HG03159 (cell line): ENCODE results near the gene CUL2.
"Not testable (repeated sequence)": the region's sequence is repeated elsewhere in the genome, so short reads cannot be mapped to it uniquely, and the experiment has no call there.

ENCODE experiments used
- ATAC-seq: cut with Tn5 transposase; IDR thresholded peaks from one replicate; pipeline ENCODE4 v1.9.1; 2021; ENCODE audit warnings: mild to moderate bottlenecking, moderate library complexity; ENCODE audit not compliant: unreplicated experiment

CUL2 gene

DNA sequence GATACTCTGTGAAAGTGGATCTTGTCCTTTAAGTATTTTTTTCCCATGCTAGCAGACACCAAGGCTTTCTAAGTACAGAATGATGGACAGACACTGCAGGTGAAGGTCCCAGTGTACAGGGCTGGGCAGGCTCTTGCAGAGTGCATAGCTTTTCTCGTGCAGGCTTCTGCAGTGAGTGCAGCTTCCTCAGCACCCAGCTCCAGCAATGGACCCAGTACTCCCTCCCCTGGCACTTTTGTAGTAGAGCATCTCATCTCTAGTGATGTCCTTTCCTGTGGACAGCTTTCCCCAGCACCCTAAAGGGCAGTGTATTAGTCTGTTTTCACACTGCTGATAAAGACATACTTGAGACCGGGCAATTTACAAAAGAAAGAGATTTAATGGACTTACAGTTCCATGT lies 104.3 kb downstream of the CUL2 start:
- no peak for ATAC-seq

DNA sequence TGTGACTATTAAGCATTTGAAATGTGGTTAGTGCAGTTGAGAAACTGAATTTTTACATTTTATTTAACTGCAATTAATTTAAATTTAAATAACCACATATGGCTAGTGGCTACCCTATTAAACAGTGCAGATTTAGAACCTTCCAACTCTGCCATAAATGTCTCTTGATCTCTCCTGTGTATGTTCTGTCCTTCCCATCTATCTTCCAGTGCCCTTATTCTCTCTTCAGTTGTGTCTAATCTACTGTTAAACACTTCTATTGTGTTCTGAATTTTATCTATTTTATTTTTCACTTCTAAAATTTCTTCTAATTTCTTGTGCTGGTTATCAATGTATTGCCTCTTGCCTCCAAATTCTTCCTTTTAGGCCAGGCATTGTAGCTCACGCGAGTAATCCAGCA lies 105.0 kb downstream of the CUL2 start:
- ATAC-seq = no peak

DNA sequence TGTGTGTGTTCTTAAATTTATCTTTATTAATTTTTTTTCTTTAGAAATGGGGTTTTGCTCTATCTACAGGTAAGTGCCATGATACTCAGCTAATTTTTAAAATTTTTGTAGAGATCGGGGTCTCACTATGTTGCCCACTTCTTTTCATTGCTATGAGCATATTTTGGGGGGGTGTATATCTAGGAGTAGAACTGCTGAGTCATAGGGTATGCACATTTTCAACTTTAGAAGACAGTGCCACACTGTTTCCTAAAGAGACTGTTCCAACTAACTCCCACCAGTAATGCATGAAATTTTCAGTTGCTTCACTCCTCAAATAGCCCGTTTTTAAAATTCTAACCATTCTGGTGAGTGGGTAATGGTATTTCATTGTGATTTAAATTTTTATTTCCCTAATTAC lies 108.3 kb downstream of the CUL2 start:
- ATAC-seq = no peak

- no peak for ATAC-seq
These were observed 110.2 kb downstream of the CUL2 start for GRCh38 chr10:34979938-34980337.

DNA sequence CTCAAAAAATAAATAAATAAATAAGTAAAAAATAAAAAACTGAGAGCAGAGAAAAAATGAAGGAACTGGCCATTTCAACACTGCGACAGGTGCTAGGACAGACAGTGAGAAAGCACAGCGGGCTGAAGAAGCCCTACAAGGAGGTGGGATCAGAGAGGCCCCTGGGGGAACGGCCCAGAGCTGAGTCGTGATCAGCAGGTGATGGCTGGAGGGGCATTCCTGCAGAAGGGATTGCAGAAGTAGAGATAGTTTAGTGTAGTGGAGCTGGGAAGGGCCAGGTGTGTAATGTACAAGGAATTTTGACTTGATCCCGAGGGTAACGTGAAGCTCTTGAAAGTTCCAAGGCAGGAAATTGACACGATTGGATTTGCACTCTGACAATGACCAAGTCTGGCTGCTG lies 112.1 kb downstream of the CUL2 start:
- no peak for ATAC-seq

GRCh38 chr10:34976380-34976910 lies 113.7 kb downstream of the CUL2 start:
- ATAC-seq = not testable (repeated sequence)

GRCh38 chr10:34974364-34975065 lies 115.6 kb downstream of the CUL2 start:
- not testable (repeated sequence) for ATAC-seq

DNA sequence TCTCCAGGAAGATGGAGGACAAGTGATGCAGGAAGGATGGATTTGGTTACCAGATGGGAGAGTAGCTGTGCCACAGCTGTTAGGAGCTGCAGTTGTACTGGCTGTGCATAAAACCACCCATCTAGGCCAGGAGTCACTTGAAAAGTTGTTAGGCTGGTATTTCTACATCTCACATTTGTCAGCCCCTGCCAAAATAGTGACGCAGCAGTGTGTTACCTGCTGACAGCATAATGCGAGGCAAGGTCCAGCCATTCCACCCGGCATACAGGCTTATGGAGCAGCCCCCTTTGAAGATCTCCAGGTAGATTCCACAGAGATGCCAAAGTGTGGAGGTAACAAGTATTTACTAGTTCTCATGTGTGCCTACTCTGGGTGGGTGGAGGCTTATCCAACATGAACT lies 116.4 kb downstream of the CUL2 start:
- ATAC-seq = not testable (repeated sequence)

DNA sequence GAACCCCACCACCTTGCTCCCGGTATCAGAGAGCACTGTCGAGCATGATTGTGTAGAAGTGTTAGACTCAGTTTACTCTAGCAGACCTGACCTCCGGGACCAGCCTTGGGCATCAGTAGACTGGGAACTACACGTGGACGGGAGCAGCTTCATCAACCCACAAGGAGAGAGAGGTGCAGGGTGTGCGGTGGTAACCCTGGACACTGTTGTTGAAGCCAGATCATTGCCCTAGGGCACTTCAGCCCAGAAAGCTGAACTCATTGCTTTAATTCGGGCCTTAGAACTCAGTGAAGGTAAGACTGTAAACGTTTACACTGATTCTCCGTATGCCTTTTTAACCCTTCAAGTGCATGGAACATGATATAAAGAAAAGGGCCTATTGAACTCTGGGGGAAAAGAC lies 117.0 kb downstream of the CUL2 start:
- ATAC-seq = not testable (repeated sequence)

DNA sequence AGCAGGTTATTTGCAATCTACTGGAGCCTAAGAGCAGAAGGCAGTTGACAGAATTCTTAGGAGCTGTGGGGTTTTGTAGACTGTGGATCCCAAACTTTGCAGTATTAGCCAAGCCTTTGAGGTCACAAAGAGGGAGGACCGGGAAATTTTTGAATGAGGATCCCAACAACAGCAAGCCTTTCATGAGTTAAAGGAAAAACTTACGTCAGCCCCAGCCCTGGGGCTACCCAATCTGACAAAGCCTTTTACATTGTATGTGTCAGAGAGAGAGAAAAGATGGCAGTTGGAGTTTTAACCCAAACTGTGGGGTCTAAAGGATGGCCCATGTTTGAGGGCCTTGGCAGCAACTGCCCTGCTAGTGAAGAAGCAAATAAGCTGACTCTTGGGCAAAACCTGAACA lies 117.5 kb downstream of the CUL2 start:
- ATAC-seq = not testable (repeated sequence)

DNA sequence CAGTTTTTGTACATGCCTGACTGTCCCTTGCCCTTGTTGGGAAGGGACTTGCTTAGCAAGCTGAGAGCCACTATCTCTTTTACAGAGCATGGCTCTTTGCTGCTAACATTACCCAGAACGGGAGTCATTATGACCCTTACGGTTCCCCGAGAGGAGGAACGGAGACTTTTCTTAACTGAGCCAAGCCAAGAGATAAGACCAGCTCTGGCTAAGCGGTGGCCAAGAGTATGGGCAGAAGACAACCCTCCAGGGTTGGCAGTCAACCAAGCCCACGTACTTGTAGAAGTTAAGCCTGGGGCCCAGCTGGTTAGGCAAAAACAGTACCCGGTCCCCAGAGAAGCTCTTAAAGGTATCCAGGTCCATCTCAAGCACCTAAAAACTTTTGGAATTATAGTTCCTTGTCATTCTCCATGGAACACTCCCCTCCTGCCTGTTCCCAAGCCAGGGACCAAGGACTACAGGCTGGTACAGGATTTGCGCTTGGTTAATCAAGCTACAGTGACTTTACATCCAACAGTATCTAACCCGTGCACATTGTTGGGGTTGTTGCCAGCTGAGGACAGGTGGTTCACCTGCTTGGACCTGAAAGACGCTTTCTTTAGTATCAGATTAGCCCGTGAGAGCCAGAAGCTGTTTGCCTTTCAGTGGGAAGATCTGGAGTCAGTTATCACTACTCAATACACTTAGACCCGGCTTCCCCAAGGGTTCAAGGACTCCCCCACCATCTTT lies 118.4 kb downstream of the CUL2 start:
- ATAC-seq = not testable (repeated sequence)

DNA sequence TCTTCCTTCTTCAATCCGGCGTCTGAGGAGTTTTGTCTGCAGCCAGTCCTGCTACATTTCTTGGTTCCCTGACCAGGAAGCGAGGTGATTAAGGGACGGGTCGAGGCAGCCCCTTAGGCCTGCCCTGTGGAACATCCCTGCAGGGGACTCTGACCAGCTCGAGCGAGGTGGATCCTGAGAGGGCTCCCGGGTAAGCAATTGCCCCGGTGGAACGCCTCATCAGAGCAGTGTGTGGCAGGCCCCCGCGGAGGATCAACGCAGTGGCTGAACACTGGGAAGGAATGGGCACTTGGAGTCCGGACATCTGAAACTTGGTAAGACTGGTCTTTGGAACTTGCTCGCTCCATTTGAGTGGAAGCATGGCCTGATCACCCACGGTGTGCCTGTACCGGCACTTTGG lies 121.0 kb downstream of the CUL2 start:
- no peak for ATAC-seq

DNA sequence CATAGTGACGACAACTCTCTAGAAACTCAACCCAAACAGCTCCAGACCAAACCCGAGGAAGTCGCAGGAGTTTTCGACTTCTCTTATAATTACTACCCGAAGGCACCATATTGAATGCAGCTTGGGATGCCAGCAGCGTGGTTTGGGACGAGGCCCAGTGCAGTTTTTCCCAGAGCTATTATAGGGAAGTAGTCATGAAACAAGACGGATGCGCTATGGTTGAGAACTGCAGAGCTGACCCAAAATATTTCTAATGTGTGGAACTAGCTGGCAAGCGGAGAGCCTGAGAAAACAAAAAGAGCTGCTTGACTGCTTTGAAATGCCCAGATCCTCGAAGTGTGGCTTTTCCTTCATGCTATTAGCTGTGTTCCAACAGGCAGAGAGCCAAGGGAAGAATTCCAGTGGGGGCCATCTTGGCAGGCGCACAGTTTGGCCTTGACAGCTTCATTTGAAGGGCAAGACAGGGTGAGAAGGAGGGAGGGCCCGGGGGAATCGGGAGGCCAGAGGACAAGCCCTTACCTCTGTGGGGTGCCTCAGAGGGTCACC lies 122.7 kb downstream of the CUL2 start:
- no peak for ATAC-seq

DNA sequence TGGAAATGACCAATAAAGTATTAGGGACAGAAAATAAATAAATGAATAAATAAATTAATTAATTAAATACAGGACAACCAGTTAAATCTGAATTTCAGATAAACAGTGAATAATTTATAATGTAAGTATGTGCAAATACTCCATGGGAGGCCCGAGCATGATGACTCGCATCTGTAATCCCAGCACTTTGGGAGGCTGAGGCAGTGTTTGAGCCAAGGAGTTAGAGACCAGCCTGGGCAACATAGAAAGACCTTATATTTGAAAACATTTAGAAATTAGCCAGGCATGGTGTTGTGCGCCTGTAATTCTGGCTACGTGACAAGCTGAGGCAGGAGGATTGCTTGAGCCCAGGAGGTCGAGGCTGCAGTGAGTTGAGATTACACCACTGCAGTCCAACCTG lies 123.7 kb downstream of the CUL2 start:
- no peak for ATAC-seq

- ATAC-seq = no peak
These were observed 124.1 kb downstream of the CUL2 start for GRCh38 chr10:34966040-34966439.

DNA sequence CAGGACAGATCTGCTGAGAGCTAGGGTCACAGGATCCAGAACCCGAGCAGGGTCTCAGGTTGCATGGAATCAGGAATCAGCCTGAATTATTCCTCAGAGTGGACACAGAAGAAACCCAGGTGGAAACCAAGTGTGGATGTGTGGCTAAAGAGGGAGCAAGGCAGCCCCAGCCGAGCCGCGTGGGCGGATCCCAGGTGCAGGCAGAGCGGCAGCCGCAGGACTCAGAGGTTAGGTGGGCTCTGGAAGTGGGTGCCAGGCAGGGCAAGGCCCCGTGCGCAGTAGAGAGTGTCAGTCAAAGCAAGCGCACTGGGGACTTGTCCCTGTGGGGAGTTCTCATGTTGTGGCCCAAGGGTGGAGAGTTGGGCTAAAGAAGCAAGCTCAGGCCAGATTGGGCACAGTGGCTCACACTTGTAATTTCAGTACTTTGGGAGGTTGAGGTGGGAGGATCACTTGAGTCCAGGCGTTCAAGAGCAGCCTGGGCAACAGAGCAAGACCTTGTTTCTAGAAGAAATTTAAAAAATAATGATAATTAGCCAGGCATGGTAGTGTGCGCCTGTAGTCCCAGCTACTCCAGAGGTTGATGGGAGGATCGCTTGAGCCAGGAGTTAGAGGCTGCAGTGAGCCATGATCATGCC lies 125.9 kb downstream of the CUL2 start:
- no peak for ATAC-seq

DNA sequence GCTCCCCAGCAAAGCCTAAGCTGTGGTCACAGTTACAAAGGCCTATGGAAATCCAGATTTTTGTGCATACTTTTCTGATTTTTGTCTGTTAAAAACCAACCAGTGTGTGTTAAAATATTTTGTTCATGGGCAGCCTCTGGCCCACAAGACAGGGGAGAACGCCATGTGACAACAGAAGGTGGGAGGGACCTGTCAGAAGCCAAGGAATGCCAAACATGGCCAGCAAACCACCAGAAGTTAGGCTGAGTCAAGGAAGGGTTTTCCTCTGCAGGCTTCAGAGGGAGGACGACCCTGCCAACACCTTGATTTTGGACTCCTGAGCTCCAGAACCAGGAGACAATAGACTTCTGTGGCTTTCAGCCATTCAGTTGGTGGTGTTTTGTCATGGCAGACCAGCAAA lies 127.3 kb downstream of the CUL2 start:
- no peak for ATAC-seq

GRCh38 chr10:34960983-34961382 lies 129.2 kb downstream of the CUL2 start:
- ATAC-seq = no peak

DNA sequence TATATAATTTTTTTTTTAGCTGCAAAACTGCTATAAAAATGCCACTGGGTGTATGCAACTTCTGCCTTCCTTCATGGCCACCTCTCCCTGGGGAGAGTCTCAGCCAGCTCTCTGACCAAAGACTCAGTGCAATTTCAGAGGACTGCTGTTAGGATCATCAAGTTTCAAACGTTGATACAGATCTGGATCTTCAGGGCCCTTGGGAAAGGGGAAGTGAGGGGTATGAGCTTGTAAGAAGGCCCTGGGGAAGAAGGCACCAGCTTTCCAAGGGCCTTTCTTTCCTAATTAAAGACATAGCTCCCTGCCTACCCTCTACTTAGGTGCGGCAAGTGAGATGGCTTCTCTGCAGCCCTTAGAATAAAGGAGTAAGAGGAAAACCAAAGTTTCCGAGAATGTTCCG lies 130.4 kb downstream of the CUL2 start:
- ATAC-seq = no peak

GRCh38 chr10:34959321-34959720 lies 130.8 kb downstream of the CUL2 start:
- no peak for ATAC-seq
